ENCODE data around the gene NAALADL2. TPM values are rescaled to one million over a fixed set of nuclear protein-coding genes. Genes with fewer than 3 reads are reported as not detected.

NAALADL2 gene
- total and polyA plus RNA-seq, 2 of the 8 experiments (the other 6 are each of a cell fraction or from before 2014, with no cell fraction given) = 0.12 to 0.22 TPM

- H4K20me1 ChIP-seq (replicated peaks in 1 of 2; ENCODE audit: control insufficient read depth in 1 of 2, insufficient read depth in 2 of 2, low read length in 2 of 2) = no peaks in the 10 kb centered on the region
- H2BK120ac ChIP-seq (replicated peaks; ENCODE audit: low read depth, low read length) = no peak overlapping the region
- H3K27ac ChIP-seq (ENCODE audit: low read depth, low read length) = no peak overlapping the region
- H3K9me3 ChIP-seq (ENCODE audit: insufficient read depth in 2 of 2, low read depth in 1 of 2, low read length in 1 of 2) = no peaks in the 10 kb centered on the region
- H4K8ac ChIP-seq (ENCODE audit: extremely low read depth, insufficient read depth, low read length) = no peak overlapping the region
- H4K91ac ChIP-seq (replicated peaks; ENCODE audit: insufficient read length, low read length) = no peak overlapping the region
- no peaks in the 10 kb centered on the region for H3K79me1 ChIP-seq (ENCODE audit: low read depth, low read length)
- no peaks in the 10 kb centered on the region for H3K27me3 ChIP-seq (replicated peaks in 1 of 4; ENCODE audit: control insufficient read depth in 3 of 4, extremely low read depth in 1 of 4, insufficient read depth in 3 of 4, low read length in 3 of 4)
- no peak overlapping the region for H2AK5ac ChIP-seq (ENCODE audit: low read depth, low read length)
- WGBS, 2 experiments (ENCODE audit: extremely low coverage in 1 of 2, insufficient coverage in 1 of 2, insufficient read length in 1 of 2, insufficient replicate concordance in 2 of 2, low coverage in 1 of 2, low lambda C conversion rate in 2 of 2, missing lambda C conversion rate in 1 of 2) = 90% methylated on average over 6 of the region's 6 CpGs; no CpG with 5 or more reads in 1 of the 2 experiments
- H2BK15ac ChIP-seq (ENCODE audit: low read length) = no peak overlapping the region
- H3K36me3 ChIP-seq (ENCODE audit: control insufficient read depth in 2 of 4, insufficient read depth in 4 of 4, low read length in 3 of 4) = no peaks in the 10 kb centered on the region
- no peaks in the 10 kb centered on the region for H3K79me2 ChIP-seq (ENCODE audit: control insufficient read depth in 1 of 2, insufficient read depth in 2 of 2, low read length in 2 of 2)
- no peak overlapping the region for H3K18ac ChIP-seq (ENCODE audit: extremely low read depth, low read length)
- peak overlapping the region; percentile 25; the same call in 1 of the 2 replicates for H2AFZ ChIP-seq (ENCODE audit: low read length)
- FAIRE-seq = no peak
- H3K56ac ChIP-seq (replicated peaks; ENCODE audit: insufficient read length, low read depth, low read length) = no peak overlapping the region
- no peak overlapping the region for H3K9ac ChIP-seq (replicated peaks in 1 of 4; ENCODE audit: extremely low read depth in 1 of 4, low read depth in 3 of 4, low read length in 3 of 4)
- no peaks in the 10 kb centered on the region for H3K4me1 ChIP-seq (replicated peaks in 1 of 4; ENCODE audit: control insufficient read depth in 3 of 4, insufficient read depth in 4 of 4, low read length in 3 of 4)
- H2BK5ac ChIP-seq (ENCODE audit: low read depth, low read length) = no peak overlapping the region
- TF ChIP-seq KDM5A (IDR thresholded peaks at IDR 0.05; ENCODE audit: low read length) (no peak), ZNF274 (IDR thresholded peaks at IDR 0.05; ENCODE audit: borderline replicate concordance, extremely low read depth, low read length) (no peak), POU5F1 (IDR thresholded peaks at IDR 0.05; ENCODE audit: low read depth, low read length) (no peak), CBX5 (IDR thresholded peaks at IDR 0.05; ENCODE audit: low read depth, low read length) (no peak), TCF12 (IDR thresholded peaks at IDR 0.05; ENCODE audit: low read depth, low read length) (no peak)
- H2BK12ac ChIP-seq (ENCODE audit: low read depth, low read length) = no peak overlapping the region
- no peak overlapping the region for H3K23ac ChIP-seq (ENCODE audit: insufficient read length)
- no peak overlapping the region for H2BK20ac ChIP-seq (ENCODE audit: low read length)
- no peak overlapping the region for H3K4me3 ChIP-seq (ENCODE audit: extremely low read depth in 1 of 4, insufficient read depth in 2 of 4, low read depth in 3 of 4, low read length in 4 of 4)
- no peaks in the 10 kb centered on the region for H3K23me2 ChIP-seq (ENCODE audit: low read depth, low read length)
- no peak overlapping the region for H4K5ac ChIP-seq (ENCODE audit: insufficient read length, low read depth, low read length)
- CTCF ChIA-PET (ENCODE audit: partially characterized antibody) = no interaction called here
- POLR2A ChIA-PET (ENCODE audit: partially characterized antibody) = no interaction called here
- DNase-seq (ENCODE audit: low read depth in 1 of 2, low spot score in 2 of 2) = no peak
- H3K14ac ChIP-seq (ENCODE audit: insufficient read length) = no peak overlapping the region
- no peak overlapping the region for H3K4ac ChIP-seq (replicated peaks; ENCODE audit: insufficient read length, low read depth, low read length)
- no peak overlapping the region for H3K4me2 ChIP-seq (ENCODE audit: insufficient read depth in 1 of 2, low read depth in 2 of 2, low read length in 2 of 2)
Observed at GRCh38 chr3:175672119-175672689, 813.1 kb downstream of the NAALADL2 start.
